ENCODE measurements around the gene CCL2. TPM values are rescaled to one million over a fixed set of nuclear protein-coding genes. Genes with fewer than 3 reads are reported as not detected.

The CCL2 gene
- total and polyA plus RNA-seq, 2 donors, result 22.4 to 46.2 TPM

DNA sequence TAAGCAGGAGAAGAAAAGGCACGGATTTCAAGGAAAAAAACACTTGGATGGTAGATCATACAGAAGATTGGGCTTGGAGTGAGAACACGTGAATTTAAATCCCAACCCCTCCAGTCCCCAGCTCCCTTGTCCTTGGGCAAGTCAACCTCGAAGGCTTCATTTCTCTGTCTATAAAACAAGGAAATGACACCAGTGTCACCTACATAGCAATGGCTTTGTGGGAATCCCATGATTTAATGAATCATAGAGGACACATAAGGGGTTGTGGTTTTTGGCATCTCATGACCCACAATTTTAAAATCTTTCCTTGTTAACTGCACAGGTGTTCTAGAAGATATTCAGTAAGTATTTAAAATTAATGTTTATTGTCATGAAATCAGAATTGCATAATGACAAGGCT is 8.2 kb upstream of the CCL2 start:
- 84% methylated on average over 3 of the region's 3 CpGs for WGBS
- H3K4me1 ChIP-seq (ENCODE audit: insufficient read depth), result no peaks in the 10 kb centered on the region
- H3K36me3 ChIP-seq (ENCODE audit: insufficient read depth), result no peaks in the 10 kb centered on the region
- H3K4me3 ChIP-seq (ENCODE audit: low read depth, low read length), result no peak overlapping the region
- no peak for DNase-seq (ENCODE audit: extremely low spot score)
- H3K27ac ChIP-seq (ENCODE audit: low read depth), result no peak overlapping the region

DNA sequence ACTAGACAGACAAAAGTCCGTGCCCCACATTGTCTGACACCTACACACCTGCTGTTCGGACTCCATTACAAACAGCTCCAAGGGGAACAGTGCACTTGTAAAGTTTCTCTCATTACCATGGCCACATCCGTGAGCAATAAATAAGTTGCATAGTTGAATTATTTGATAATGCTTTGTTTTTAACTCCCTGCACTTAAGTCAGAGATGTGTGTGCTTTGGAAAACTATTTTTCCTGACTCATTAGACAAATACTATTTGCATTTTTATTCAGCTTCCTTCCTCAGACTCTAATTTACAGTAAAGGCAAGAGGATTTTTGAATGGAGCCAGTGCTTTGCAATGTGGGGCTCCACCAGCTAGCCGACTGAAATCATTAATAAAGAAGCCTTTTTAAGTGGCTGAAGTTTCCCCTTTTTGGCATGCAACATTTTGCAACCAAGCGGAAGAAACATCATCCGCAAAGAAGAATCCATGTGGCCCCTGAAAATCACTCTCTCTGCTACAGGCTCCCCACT is 6.5 kb upstream of the CCL2 start:
- H3K27ac ChIP-seq (ENCODE audit: low read depth), result no peak overlapping the region
- H3K36me3 ChIP-seq (ENCODE audit: insufficient read depth), result no peaks in the 10 kb centered on the region
- no peaks in the 10 kb centered on the region for H3K4me1 ChIP-seq (ENCODE audit: insufficient read depth)
- DNase-seq (ENCODE audit: extremely low spot score), result no peak
- H3K4me3 ChIP-seq (ENCODE audit: low read depth, low read length), result no peak overlapping the region
- WGBS, result 48% methylated on average over 6 of the region's 6 CpGs

DNA sequence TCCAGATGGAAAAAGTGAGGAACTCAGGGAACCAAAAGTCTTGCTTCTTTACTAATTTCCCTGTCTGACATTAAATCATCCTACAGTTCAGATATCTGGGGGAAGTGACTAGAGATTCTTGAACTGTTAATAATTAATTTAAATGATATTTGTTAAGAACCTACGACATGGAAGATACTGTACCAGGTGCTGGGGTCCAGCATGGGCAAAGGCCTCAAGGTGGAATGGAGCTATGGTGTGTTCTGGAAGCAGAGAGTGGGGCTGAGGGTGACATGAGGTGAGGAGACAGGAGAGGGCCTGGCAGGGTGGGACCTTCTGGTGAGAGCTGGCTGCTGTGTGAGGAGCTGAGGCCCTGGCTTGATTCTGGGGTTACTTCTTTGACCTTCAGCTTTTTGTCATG is 6.0 kb upstream of the CCL2 start:
- H3K27ac ChIP-seq (ENCODE audit: low read depth), result no peak overlapping the region
- WGBS, result 84% methylated on average over 1 of the region's 1 CpG
- no peak for DNase-seq (ENCODE audit: extremely low spot score)
- H3K4me3 ChIP-seq (ENCODE audit: low read depth, low read length), result no peak overlapping the region
- no peaks in the 10 kb centered on the region for H3K4me1 ChIP-seq (ENCODE audit: insufficient read depth)
- no peaks in the 10 kb centered on the region for H3K36me3 ChIP-seq (ENCODE audit: insufficient read depth)

DNA sequence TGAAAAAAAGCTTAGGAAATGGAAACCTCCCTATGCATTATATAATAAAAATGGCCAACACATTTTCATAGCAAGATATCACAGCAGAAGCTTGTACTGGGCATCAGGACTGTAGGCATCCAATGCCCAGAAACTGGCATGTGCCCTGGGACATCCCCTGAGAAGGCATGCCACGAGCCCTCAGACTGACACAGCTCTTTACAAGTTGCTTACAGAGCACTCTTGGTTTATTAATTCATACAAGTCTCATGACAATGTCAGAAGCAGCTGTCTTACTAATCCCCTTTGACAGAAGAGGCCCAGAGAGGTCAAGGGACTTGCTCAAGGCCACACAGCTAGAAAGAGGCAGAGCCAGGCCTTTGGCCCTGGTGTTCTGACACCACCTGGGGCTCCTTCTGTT is 5.6 kb upstream of the CCL2 start:
- H3K4me3 ChIP-seq (ENCODE audit: low read depth, low read length), result no peak overlapping the region
- 78% methylated on average over 1 of the region's 1 CpG for WGBS
- H3K36me3 ChIP-seq (ENCODE audit: insufficient read depth), result no peaks in the 10 kb centered on the region
- DNase-seq (ENCODE audit: extremely low spot score), result no peak
- no peaks in the 10 kb centered on the region for H3K4me1 ChIP-seq (ENCODE audit: insufficient read depth)
- no peak overlapping the region for H3K27ac ChIP-seq (ENCODE audit: low read depth)

DNA sequence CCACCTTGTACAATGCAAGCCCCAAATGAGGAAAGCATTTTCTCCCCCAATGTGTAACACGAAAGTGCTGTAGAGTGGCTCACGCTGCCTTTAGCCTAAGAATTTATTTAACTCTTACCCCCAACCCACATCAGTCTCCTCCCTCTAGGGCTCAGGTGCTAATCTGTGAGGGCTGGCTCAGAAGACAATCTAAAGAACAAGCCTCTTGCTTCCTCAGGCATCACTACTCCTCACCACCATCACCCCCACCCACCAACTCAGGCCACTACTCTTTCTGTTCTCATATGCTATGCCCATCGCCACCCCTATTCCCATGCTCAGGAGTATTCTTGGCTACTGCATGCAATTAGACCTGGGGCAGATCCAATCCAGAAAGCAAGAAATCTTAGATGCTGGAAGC is 3.9 kb upstream of the CCL2 start:
- no peaks in the 10 kb centered on the region for H3K4me1 ChIP-seq (ENCODE audit: insufficient read depth)
- no peak for DNase-seq (ENCODE audit: extremely low spot score)
- WGBS, result 91% methylated on average over 3 of the region's 3 CpGs
- no peak overlapping the region for H3K4me3 ChIP-seq (ENCODE audit: low read depth, low read length)
- H3K27ac ChIP-seq (ENCODE audit: low read depth), result no peak overlapping the region
- H3K36me3 ChIP-seq (ENCODE audit: insufficient read depth), result no peaks in the 10 kb centered on the region

DNA sequence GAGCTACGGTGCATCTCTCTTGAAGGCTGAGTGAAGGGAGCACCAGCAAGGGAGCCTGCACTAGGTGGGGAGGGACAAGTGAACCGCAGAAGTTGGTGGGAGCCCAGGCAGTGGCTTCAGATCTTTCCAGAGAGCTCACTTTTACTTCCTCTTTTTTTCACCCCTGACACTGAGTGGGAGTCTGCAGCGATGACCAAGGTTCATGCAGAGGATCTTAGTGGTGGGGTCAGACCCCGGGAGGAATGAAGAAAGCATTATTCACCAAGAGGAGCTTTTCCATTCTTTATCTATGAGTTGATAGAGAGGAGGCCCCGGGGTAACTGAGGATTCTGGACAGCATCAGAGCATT is 3.0 kb upstream of the CCL2 start:
- Histone ChIP-seq H3K36me3 (ENCODE audit: insufficient read depth) (no peaks in the 10 kb centered on the region), H3K4me3 (ENCODE audit: low read depth, low read length) (no peak overlapping the region), H3K4me1 (ENCODE audit: insufficient read depth) (no peaks in the 10 kb centered on the region), H3K27ac (ENCODE audit: low read depth) (no peak overlapping the region)
- DNase-seq (ENCODE audit: extremely low spot score), result no peak
- 32% methylated on average over 5 of the region's 5 CpGs for WGBS

DNA sequence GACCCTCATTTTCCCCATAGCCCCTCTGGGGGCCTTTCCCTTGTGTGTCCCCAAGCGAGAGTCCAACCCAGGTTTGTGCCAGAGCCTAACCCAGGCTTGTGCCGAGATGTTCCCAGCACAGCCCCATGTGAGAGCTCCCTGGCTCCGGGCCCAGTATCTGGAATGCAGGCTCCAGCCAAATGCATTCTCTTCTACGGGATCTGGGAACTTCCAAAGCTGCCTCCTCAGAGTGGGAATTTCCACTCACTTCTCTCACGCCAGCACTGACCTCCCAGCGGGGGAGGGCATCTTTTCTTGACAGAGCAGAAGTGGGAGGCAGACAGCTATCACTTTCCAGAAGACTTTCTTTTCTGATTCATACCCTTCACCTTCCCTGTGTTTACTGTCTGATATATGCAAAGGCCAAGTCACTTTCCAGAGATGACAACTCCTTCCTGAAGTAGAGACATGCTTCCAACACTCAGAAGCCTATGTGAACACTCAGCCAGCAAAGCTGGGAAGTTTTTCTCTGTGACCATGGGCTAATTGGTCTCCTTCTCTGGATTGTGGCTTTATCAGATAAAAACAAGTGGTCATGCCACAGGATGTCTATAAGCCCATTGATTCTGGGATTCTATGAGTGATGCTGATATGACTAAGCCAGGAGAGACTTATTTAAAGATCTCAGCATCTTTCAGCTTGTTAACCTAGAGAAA is 2.5 kb upstream of the CCL2 start:
- Histone ChIP-seq H3K4me1 (ENCODE audit: insufficient read depth) (no peaks in the 10 kb centered on the region), H3K36me3 (ENCODE audit: insufficient read depth) (no peaks in the 10 kb centered on the region), H3K4me3 (ENCODE audit: low read depth, low read length) (no peak overlapping the region), H3K27ac (ENCODE audit: low read depth) (no peak overlapping the region)
- WGBS, result 6% methylated on average over 6 of the region's 6 CpGs
- peak; percentile 74 for DNase-seq (ENCODE audit: extremely low spot score)

DNA sequence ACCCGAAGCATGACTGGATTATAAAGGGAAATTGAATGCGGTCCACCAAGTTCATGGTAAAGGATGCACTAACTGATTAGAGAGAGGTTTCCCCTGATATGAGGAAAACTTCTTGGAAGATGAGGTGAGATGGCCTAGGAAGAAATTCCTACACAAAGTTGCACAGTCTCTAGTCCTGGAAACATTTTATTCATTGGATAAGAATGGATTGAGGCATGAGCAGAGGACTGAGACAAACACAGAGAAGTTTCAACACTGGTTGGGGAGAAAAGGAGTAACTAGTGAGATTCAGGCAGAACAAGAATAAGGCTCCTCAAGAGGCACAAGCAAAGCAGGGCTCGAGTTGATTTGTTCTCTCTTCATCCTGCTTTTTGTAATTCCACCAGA is 2.0 kb upstream of the CCL2 start:
- Histone ChIP-seq H3K4me3 (ENCODE audit: low read depth, low read length) (no peak overlapping the region), H3K4me1 (ENCODE audit: insufficient read depth) (no peaks in the 10 kb centered on the region), H3K36me3 (ENCODE audit: insufficient read depth) (no peaks in the 10 kb centered on the region), H3K27ac (ENCODE audit: low read depth) (no peak overlapping the region)
- DNase-seq (ENCODE audit: extremely low spot score), result no peak
- WGBS, result 64% methylated on average over 3 of the region's 3 CpGs

DNA sequence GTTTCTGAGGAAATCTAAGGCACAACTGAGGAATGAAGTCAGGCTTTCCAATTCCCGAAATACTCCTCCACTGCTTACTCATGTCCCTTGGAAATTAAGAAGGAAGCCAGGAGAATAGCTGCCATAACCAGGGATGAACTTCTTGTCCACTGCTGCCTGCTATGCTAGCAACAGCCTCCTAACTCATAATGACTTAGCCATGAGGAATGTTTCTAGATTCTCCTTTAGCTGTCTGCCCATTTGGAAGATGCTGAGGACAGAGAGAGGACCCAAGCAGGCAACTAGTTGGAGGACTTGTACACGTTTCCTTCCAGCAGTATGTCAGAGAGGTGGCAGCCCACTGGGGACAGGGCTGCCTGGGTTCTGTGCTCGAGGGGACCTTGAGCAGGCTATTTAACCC is 939 bp upstream of the CCL2 start:
- Histone ChIP-seq H3K27ac (ENCODE audit: low read depth) (no peak overlapping the region), H3K4me3 (ENCODE audit: low read depth, low read length) (no peak overlapping the region), H3K36me3 (ENCODE audit: insufficient read depth) (no peaks in the 10 kb centered on the region), H3K4me1 (ENCODE audit: insufficient read depth) (no peaks in the 10 kb centered on the region)
- 20% methylated on average over 3 of the region's 3 CpGs for WGBS
- no peak for DNase-seq (ENCODE audit: extremely low spot score)

DNA sequence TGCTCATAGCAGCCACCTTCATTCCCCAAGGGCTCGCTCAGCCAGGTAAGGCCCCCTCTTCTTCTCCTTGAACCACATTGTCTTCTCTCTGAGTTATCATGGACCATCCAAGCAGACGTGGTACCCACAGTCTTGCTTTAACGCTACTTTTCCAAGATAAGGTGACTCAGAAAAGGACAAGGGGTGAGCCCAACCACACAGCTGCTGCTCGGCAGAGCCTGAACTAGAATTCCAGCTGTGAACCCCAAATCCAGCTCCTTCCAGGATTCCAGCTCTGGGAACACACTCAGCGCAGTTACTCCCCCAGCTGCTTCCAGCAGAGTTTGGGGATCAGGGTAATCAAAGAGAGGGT is 272 bp downstream of the CCL2 start:
- peak overlapping the region; percentile 2 for H3K4me3 ChIP-seq (ENCODE audit: low read depth, low read length)
- H3K27ac ChIP-seq (ENCODE audit: low read depth), result peak overlapping the region; percentile 3
- H3K4me1 ChIP-seq (ENCODE audit: insufficient read depth), result no peaks in the 10 kb centered on the region
- no peak for DNase-seq (ENCODE audit: extremely low spot score)
- WGBS, result 23% methylated on average over 5 of the region's 5 CpGs
- no peaks in the 10 kb centered on the region for H3K36me3 ChIP-seq (ENCODE audit: insufficient read depth)

DNA sequence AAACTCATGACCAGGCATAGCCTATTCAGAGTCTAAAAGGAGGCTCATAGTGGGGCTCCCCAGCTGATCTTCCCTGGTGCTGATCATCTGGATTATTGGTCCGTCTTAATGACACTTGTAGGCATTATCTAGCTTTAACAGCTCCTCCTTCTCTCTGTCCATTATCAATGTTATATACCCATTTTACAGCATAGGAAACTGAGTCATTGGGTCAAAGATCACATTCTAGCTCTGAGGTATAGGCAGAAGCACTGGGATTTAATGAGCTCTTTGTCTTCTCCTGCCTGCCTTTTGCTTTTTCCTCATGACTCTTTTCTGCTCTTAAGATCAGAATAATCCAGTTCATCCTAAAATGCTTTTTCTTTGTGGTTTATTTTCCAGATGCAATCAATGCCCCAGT is 756 bp downstream of the CCL2 start:
- 85% methylated on average over 1 of the region's 1 CpG for WGBS
- H3K4me3 ChIP-seq (ENCODE audit: low read depth, low read length), result no peak overlapping the region
- no peak for DNase-seq (ENCODE audit: extremely low spot score)
- no peak overlapping the region for H3K27ac ChIP-seq (ENCODE audit: low read depth)
- H3K36me3 ChIP-seq (ENCODE audit: insufficient read depth), result no peaks in the 10 kb centered on the region
- H3K4me1 ChIP-seq (ENCODE audit: insufficient read depth), result no peaks in the 10 kb centered on the region

DNA sequence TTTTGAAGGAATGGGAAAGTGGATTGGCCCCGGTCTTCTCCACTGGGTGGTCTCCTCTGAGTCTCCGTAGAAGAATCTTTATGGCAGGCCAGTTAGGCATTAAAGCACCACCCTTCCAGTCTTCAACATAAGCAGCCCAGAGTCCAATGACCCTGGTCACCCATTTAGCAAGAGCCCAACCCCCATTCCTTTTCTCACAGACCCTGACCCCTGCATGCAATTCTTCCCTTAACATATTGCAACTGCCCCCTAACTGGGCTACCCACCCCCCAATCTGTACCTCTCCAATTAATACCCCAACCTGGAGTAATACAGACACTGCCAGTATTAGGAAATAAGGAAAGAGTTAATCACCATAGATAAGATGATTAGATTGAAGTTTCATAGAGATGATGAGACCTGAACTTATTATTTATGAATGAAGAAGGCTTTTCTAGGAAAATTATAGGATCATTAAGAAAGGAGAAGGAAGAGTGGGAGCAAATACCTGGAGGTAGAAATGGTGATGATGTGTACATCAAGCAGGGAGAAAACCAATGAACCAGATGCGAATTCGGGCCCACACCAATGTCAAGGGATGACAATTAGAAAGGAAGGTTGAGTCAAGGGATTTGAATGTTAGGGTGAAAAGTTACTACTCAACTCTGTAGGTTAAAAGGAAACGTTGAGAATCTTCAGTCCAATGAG is 2.4 kb downstream of the CCL2 start:
- WGBS, result 87% methylated on average over 5 of the region's 5 CpGs
- H3K36me3 ChIP-seq (ENCODE audit: insufficient read depth), result no peaks in the 10 kb centered on the region
- no peaks in the 10 kb centered on the region for H3K4me1 ChIP-seq (ENCODE audit: insufficient read depth)
- DNase-seq (ENCODE audit: extremely low spot score), result no peak
- H3K4me3 ChIP-seq (ENCODE audit: low read depth, low read length), result no peak overlapping the region
- H3K27ac ChIP-seq (ENCODE audit: low read depth), result no peak overlapping the region

DNA sequence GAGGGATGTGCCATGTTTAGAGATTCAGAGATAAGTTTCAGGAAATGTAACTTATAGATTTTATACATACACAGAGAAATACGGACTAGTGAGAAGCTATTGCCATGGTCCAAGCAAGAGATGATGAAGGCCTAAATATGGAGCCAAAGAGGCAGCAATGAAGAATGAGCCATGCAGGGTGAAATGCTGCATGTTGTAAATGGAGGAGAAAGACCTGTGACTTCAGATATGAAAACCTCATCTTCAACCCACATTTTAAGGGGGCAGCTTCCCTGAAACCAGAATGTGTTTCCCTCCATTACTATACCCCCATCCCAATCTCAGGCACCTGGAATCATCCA is 2.9 kb downstream of the CCL2 start:
- Histone ChIP-seq H3K4me3 (ENCODE audit: low read depth, low read length) (no peak overlapping the region), H3K36me3 (ENCODE audit: insufficient read depth) (no peaks in the 10 kb centered on the region), H3K27ac (ENCODE audit: low read depth) (no peak overlapping the region), H3K4me1 (ENCODE audit: insufficient read depth) (no peaks in the 10 kb centered on the region)
- no peak for DNase-seq (ENCODE audit: extremely low spot score)
- WGBS, result 86% methylated on average over 1 of the region's 1 CpG

DNA sequence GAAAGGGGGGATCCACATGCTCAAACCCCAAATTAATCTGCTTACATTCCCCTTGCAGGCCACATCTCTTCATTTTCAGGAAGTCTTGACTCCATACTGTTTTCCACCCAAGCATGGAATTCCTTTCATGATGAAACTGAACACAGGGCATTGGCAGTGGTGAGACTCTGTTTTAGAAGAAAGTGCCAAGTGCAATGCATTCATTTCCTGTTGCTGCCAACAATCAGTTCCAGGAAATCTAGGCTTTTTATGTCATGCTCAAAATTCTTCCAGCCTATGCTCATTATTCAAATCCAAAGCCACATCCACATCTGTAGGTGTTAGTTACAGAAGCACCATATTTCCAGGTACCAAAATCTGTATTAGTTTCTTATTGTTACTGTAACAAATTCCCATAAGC is 4.1 kb downstream of the CCL2 start:
- Histone ChIP-seq H3K27ac (ENCODE audit: low read depth) (no peak overlapping the region), H3K4me3 (ENCODE audit: low read depth, low read length) (no peak overlapping the region), H3K36me3 (ENCODE audit: insufficient read depth) (no peaks in the 10 kb centered on the region), H3K4me1 (ENCODE audit: insufficient read depth) (no peaks in the 10 kb centered on the region)
- DNase-seq (ENCODE audit: extremely low spot score), result no peak

DNA sequence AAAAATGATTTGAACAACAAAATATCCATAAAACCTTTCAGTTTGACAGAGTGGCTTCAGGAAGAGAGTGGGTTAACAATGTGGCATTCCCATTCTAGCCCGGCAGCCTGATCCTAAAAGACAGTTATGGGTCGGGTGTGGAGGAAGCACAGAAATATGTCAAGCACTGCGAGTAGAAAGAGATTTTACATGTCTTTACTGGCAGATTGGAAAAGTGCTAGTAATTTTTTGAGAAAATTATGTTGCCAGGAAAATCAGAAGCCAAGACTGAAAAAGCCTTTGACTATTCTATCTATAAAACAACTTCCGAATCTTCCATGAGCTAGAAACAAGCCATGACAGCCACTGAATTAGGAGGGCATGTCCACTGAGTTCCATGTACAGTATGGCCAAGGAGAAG is 5.8 kb downstream of the CCL2 start:
- Histone ChIP-seq H3K36me3 (ENCODE audit: insufficient read depth) (no peaks in the 10 kb centered on the region), H3K27ac (ENCODE audit: low read depth) (no peak overlapping the region), H3K4me1 (ENCODE audit: insufficient read depth) (no peaks in the 10 kb centered on the region), H3K4me3 (ENCODE audit: low read depth, low read length) (no peak overlapping the region)
- no peak for DNase-seq (ENCODE audit: extremely low spot score)
- 37% methylated on average over 4 of the region's 4 CpGs for WGBS
